Keratinocyte (primary cell): ENCODE results near the gene ARMH3.

Source experiments
- CTCF ChIP-seq, 3 experiments: IDR thresholded peaks in 1 of 3; conservative IDR thresholded peaks in 1 of 3; optimal IDR thresholded peaks in 1 of 3; 2 replicates in 2 of 3; 3 replicates in 1 of 3; pipeline versions ENCODE3 to v1.5.1; 2011; ENCODE audit warnings: low read length in 3 of 3, mild to moderate bottlenecking in 3 of 3, moderate library complexity in 2 of 3, control low read depth in 1 of 3, inconsistent platforms in 1 of 3; ENCODE audit not compliant: insufficient read depth in 2 of 3; ENCODE audit errors: extremely low read depth in 1 of 3
- EZH2 ChIP-seq: IDR thresholded peaks from one replicate; pipeline ENCODE4 v1.6.1; 2012; ENCODE audit warnings: inconsistent platforms, mild to moderate bottlenecking, low read length, moderate library complexity

GRCh38 chr10:101969412-101969922 is 86.5 kb downstream of the ARMH3 start:
- TF ChIP-seq CTCF (optimal IDR thresholded peaks at IDR 0.05 in 1 of 3, IDR thresholded peaks at IDR 0.05 in 1 of 3, conservative IDR thresholded peaks at IDR 0.05 in 1 of 3; ENCODE audit: extremely low read depth in 1 of 3, insufficient read depth in 2 of 3, low read length in 3 of 3) (no peak), EZH2 (no peak)
